ENCODE data around the gene SSBP3.

DNA sequence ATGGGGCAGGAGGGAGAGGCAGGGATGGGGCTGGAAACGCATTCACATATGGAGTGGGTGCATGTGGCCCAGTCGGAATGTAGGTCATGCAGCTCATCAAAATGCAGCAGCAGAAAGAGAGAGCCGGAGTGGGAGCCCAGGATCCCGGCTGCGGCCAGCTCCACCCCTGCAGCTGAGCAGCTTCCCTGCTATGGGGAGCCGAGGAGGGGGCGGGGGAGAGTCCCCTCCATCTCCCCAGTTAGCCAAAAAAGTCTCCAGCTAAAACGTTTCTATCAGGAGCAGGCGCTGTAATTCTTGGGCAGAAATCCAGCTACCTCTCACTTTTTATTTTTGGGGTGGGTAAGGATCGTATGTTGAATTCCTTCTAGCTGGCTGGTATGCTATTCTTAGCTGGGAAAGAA, 166.6 kb downstream of the SSBP3 start:
- TF ChIP-seq YY1 (IDR thresholded peaks at IDR 0.05; ENCODE audit: insufficient read depth, insufficient read length) (no peak), ZNF274 (IDR thresholded peaks at IDR 0.05; ENCODE audit: low read depth, low read length) (no peak)
